Left cardiac atrium (tissue), 4 donors: ENCODE measurements around the gene CCDC97. TPM values are rescaled to one million over a fixed set of nuclear protein-coding genes. Genes with fewer than 3 reads are reported as not detected.
"Not testable (repeated sequence)": the region's sequence is repeated elsewhere in the genome, so short reads cannot be mapped to it uniquely, and the experiment has no call there.

Experiments used
- ATAC-seq, 2 donors: fragments of 200-7000 bp; cut with Tn5 transposase; one replicate each; pipeline ENCODE4 v1.9.1; 2020; ENCODE audit warnings: mild to moderate bottlenecking in 2 of 2, moderate library complexity in 2 of 2
- DNase-seq: peaks from one replicate; pipeline ENCODE4 v3.0.0-alpha.2; 2020
- intact Hi-C, 2 donors: fragments of 100-400 bp; cut with DNase I; formaldehyde crosslinking; loops; one replicate each; pipeline versions ENCODE4 v1.14.1 to v1.15.1; 2022 to 2023
- total RNA-seq, 2 donors: library from RNA; stranded (reverse); fragmentation: NEBNext Ultra II Directional; extraction: Animal tissue kit (Norgen Biotek cat#: 25700); gene quantifications; one replicate each; pipeline ENCODE4 v1.2.1, GENCODE V29; 2021
- donor health status: DM: no; HTN: yes; CAD: no.
- donor health status: DM: no; HTN: yes; CAD: no; lungs with severe emphysema.
- donor health status: DM: yes; HTN: yes; CAD: no.
- donor health status: Dilated cardiomyopathy.

Gene CCDC97
- total RNA-seq, 2 donors from 2014 or later = 18.0 to 18.6 TPM

DNA sequence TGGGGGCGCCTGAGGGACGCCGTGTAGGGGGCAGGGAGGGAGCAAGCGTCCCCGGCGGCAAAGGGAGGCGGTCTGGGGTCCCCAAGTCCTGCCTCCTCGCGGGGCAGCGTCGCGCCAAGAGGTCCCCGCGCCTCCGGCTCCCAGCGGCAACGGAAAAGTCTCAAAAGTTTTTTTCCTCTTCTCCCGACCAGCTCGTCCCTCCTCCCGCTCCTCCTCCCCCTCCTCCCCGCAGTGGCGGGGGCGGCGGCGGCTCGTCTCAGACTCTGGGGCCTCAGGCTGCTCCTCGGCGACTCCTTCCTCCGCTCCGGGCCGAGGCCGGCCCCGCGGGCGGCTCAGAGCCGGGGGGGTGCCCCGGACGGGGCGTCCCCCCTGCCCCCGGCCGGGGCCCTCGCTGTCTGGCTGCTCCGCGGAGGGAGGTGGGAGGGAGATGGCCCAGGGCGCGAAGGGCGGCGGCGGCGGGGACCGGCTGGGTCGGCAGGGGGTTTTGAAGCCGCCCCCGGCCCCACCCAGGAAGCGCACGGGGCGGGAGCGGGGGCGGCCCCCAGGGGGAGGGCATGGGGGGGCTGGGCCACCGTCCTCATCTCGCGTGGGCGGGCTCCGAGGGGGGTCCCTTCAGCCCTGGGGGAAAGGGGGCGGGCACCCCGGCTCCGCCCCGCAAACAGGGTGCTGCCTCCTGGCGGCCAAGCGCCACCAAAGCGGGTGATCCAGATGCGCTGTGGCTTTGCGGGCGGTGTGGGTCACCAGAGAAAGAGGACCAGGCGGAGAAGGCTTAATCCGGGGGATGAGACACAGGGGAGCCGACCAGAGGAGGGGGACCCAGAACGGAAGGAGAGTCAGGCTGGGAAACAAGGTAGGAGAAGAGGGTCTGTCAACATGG, 43.7 kb downstream of the CCDC97 start, which contains the start of gene TGFB1:
Gene TGFB1, minus strand, starts transcription at position 457 of the 877 bp plus-strand sequence. CDS start 878 bp downstream, outside the sequence.
- peak; percentile 75 to 82 for ATAC-seq
- intact Hi-C loops = loop anchor here in 1 of 2 donors (5.0 kb wide), 1 partner anchor 41 kb away; the partner anchor contains the start of gene CCDC97
- peak; percentile 92 for DNase-seq

GRCh38 chr19:41354343-41354953, 44.5 kb downstream of the CCDC97 start:
- ATAC-seq (no peak), DNase-seq (no peak)
- intact Hi-C loops = loop anchor here in 1 of 2 donors (5.0 kb wide), 1 partner anchor 42 kb away; the partner anchor contains the start of gene CCDC97

DNA sequence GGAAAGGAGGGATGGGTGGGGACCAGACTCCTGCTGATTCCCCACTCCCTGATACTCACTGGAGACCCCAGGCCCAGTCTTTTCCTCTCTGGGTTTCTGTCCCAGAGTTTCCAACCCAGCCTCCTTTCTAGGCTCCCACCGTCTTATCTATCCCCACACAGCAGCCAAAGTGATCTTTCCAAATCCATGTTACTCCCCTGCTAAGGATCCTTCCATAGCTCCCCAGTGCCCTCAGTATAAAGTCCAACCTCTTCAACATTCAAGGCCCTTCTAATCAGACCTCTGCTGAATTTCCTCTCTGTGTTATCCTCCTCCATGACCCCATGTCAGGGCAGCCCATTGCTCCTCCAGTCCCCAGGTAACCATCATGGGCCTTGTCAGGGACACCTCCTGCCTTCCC, 45.1 kb downstream of the CCDC97 start:
- intact Hi-C loops = no loop called here
- ATAC-seq = no peak
- no peak for DNase-seq

GRCh38 chr19:41355802-41356201, 45.8 kb downstream of the CCDC97 start:
- intact Hi-C loops = no loop called here
- ATAC-seq = no peak
- DNase-seq = no peak

DNA sequence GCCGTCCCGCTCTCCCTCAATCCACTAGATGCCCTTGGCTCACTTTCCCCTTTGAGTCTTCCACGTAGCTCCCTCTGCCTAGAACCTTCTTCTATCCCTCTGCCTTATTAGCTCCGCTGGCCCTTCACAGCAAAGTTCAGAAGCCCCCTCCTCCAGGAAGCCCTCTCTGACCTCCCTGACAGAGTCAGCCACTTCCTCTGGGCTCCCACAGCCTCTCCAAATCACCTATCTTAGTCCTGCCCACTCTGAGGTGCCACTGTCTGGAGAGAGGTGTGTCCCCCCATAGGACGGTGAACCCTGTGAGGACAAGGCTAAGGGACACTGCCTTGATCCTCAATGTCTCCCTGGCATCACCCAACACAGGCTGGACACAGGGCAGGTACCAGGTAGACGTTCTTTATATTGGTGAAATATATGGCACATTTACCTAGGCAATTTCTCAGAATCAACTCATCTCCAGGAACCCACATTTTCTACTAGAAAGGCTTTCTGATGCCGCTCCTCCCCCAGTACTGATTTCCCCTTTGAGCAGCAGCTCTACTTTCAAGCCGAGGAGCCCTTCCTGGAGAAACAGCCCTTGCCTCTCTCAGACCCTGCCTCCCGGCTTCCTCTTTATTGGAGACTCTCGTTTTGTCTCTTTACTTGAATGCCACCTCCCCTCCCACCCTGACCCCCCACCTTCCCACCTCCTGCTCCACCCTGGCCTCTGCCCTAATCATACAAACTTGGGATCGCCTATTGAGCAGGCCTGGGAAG, 47.2 kb downstream of the CCDC97 start:
- DNase-seq = no peak
- ATAC-seq = no peak
- intact Hi-C loops = no loop called here

DNA sequence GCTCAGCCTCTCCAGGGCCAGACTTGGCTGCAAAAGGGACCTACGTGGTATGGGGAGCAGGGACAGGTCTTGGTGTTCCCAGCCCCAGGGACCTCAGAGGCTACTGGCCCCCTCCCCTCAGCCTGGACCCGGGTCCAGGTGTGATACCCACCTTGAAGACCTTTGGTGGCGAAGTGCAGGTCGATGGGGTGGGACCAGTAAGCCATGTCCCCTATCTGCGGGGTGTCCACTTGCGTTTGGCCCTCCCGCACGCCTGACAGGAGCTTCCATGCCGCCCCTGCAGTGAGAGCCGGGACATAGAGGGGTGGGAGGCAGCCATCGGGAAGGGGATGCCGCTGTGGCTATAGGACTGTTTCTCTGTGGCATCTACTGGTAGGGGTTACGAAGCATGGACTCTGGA, 47.8 kb downstream of the CCDC97 start:
- no peak for DNase-seq
- intact Hi-C loops = no loop called here
- no peak for ATAC-seq

- DNase-seq = no peak
- no peak for ATAC-seq
- intact Hi-C loops = no loop called here
Measured at GRCh38 chr19:41359741-41360140, 49.8 kb downstream of the CCDC97 start.

DNA sequence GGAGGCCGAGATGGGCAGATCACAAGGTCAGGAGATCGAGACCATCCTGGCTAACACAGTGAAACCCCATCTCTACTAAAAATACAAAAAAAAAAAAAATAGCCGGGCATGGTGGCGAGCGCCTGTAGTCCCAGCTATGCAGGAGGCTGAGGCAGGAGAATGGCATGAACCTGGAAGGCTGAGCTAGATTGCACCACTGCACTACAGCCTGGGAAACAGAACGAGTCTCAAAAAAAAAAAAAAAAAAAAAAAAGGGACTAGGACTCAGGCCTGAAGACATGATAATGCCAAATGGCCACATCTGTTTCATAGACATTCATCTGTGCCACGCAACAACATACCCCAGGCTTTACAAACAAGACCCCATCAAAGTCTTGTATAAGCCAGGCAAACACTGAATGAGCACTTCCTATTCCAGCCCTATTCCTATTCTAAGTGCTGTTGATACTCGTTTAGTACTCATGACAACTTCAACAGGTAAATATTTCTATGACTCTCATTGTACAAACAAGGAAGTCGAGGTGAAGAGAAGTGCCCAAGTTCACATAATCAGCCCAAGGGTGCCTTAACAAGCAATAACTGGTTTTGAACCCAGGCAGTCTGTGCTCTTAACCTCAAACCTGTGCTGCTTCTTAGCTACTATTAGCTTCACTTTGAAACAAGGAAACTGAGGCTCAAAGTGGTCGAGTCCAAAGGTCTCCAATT, 52.3 kb downstream of the CCDC97 start:
- intact Hi-C loops = no loop called here
- no peak for ATAC-seq

GRCh38 chr19:41363371-41363752, 53.4 kb downstream of the CCDC97 start:
- ATAC-seq (no peak), DNase-seq (no peak)
- intact Hi-C loops = no loop called here

More for the DNA sequence above, 52.3 kb downstream of the CCDC97 start:
- DNase-seq = no peak

- intact Hi-C loops = no loop called here
- ATAC-seq (peak; percentile 97 to 98), DNase-seq (peak; percentile 99)
Measured at GRCh38 chr19:41363753-41364523, 54.0 kb downstream of the CCDC97 start, which contains the start of gene B9D2. Gene B9D2 (minus strand): TSS chr19:41364149. CDS start chr19:41363519, 630 bp downstream.

DNA sequence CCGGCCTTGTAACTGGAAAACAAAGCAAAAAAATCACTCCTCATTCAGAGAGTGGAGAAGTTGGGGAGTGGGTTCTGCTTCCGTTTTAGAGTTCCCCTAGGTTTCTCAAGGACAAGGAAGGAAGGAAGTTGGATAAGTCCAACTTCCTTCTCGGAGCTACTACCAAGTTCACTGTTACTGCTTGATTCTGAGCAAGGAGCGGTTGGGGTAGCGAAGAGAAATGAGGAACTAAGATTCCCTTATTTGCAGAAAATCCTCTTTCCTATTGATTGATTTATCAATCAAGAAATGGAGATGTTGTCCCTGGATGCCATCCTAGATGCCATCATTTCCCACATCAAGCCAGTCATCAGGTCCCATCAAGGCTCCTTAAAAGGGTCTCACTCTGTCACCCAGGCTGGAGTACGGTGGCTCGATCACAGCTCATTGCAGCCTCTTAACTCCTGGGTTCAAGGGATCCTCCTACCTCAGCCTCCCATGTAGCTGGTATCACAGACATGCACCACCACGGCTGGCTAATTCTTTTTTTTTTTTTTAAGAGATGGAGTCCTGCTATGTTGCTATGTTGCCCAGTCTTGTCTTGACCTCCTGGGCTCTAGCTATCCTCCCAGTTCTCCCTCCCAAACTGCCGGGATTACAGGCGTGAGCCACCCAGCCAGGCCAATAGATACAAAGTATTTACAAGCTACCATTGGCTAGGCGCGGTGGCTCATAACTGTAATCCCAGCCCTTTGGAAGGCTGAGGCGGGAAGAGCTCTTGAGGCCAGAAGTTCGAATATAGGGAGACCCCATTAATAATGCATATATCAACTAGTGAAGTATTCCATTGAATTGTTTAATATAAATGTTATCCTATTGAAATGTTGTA, 54.8 kb downstream of the CCDC97 start:
- intact Hi-C loops = no loop called here
- ATAC-seq = no peak
- DNase-seq = no peak

DNA sequence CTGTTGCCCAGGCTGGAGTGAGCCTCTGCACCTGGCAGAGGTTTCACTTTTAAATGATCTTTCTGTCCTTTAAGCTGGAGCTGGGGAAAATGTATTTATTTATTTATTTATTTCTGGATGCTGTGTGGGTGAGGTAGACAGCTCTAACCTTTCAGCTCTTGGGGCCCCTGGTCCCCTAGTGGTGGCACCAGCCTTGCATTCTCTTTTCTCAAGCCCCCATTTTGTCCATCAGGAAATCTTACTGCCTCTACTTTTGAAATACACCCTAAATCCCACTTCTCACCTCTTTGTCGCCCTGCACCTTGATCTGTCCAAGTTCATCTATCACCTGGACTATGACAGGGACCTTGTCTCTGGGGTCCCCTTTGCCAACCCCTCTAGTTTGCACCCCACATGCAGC, 56.1 kb downstream of the CCDC97 start:
- DNase-seq (no peak), ATAC-seq (no peak)
- intact Hi-C loops = no loop called here

DNA sequence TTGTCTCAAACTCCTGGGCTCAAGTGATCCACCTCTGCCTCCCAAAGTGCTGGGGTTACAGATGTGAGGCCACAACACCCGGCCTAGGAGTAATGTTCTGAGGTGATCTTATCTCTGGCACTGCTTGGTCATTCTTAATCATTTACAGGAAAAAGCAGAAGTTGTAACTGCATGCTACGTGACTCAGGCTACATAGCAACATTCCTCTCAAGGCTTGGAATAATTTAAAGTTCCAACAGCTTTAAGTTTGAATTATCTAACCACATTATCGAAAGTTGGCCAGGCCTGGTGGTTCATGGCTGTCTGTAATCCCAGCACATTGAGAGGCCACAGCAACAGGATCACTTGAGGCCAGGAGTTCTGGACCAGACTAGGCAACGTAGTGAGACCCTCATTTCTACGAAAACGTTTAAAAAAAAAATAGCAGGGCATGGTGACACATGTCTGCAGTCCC, 57.9 kb downstream of the CCDC97 start:
- DNase-seq = no peak
- intact Hi-C loops = no loop called here
- no peak for ATAC-seq

- DNase-seq = no peak
- no peak for ATAC-seq
- intact Hi-C loops = no loop called here
Measured at GRCh38 chr19:41369769-41370168, 59.8 kb downstream of the CCDC97 start.

GRCh38 chr19:41371119-41371518, 61.1 kb downstream of the CCDC97 start:
- intact Hi-C loops, ATAC-seq, DNase-seq: not testable (repeated sequence)

- intact Hi-C loops = no loop called here
- ATAC-seq = no peak
- no peak for DNase-seq
Measured at GRCh38 chr19:41371541-41371940, 61.6 kb downstream of the CCDC97 start.

DNA sequence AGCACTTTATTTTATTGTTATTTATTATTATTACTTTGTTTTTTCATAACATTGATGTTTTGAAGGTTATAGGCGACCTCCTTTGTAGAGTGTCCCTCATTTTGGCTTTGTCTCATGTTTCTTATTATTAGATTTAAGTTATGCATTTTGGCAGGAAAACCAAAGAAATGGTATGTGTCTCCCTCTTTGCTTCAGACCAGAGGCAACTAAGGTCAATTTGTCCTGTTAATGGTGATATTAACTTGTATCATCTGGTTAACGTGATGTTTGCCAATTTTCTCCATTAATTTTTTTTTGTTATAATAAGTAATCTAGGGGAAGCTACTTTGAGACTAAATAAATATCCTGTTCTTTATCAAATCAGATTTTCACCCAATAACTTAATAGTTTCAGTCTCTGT, 62.5 kb downstream of the CCDC97 start:
- intact Hi-C loops = no loop called here
- ATAC-seq (no peak), DNase-seq (no peak)
